Keratinocyte (primary cell): Measurements from ENCODE around the gene LARGE1. TPM values are rescaled to one million over a fixed set of nuclear protein-coding genes. Genes with fewer than 3 reads are reported as not detected.

Source experiments
- DNase-seq: peaks from one replicate; pipeline ENCODE4 v3.0.0-alpha.2; 2011; ENCODE audit warnings: low read depth, missing footprints, low spot score
- FAIRE-seq: peaks from 2 replicates; lab custom pipeline; 2011; peaks lifted over from hg19 to GRCh38; lab: Jason Lieb, UNC
- H2AFZ ChIP-seq: 2 replicates; pipeline ENCODE4 v1.6.0; 2012; ENCODE audit warnings: low read length, control low read depth, inconsistent platforms; ENCODE audit not compliant: control insufficient read depth
- H3K27ac ChIP-seq: 2 replicates; pipeline ENCODE4 v1.5.1; 2011; ENCODE audit warnings: low read length; ENCODE audit not compliant: control insufficient read depth, insufficient read depth
- H3K27me3 ChIP-seq: 3 replicates; pipeline ENCODE4 v1.6.0; 2011; ENCODE audit warnings: low read length; ENCODE audit not compliant: control insufficient read depth, insufficient read depth; ENCODE audit errors: extremely low read depth
- H3K36me3 ChIP-seq, 2 experiments: 2 replicates in 1 of 2; 3 replicates in 1 of 2; pipeline ENCODE4 v1.5.1; 2011; ENCODE audit warnings: low read length in 2 of 2, mild to moderate bottlenecking in 1 of 2; ENCODE audit not compliant: control insufficient read depth in 2 of 2, insufficient read depth in 2 of 2; ENCODE audit errors: extremely low read depth in 1 of 2
- H3K4me1 ChIP-seq: 3 replicates; pipeline ENCODE4 v1.5.1; 2011; ENCODE audit warnings: low read length; ENCODE audit not compliant: control insufficient read depth, insufficient read depth; ENCODE audit errors: extremely low read depth
- H3K4me2 ChIP-seq: 3 replicates; pipeline ENCODE4 v1.6.0; 2011; ENCODE audit warnings: low read depth, low read length; ENCODE audit not compliant: control insufficient read depth, insufficient read depth; ENCODE audit errors: extremely low read depth
- H3K4me3 ChIP-seq, 3 experiments: fragments of 200-600 bp in 1 of 3; sonication (generic) in 1 of 3; 2 replicates in 2 of 3; 3 replicates in 1 of 3; pipeline ENCODE4 v1.5.1; 2011 to 2016; ENCODE audit warnings: low read length in 3 of 3, mild to moderate bottlenecking in 3 of 3, control low read depth in 2 of 3, inconsistent platforms in 1 of 3, low read depth in 1 of 3, mixed read lengths in 1 of 3, mixed run types in 1 of 3, moderate library complexity in 1 of 3; ENCODE audit not compliant: control insufficient read depth in 2 of 3, insufficient read depth in 2 of 3; ENCODE audit errors: extremely low read depth in 1 of 3
- H3K79me2 ChIP-seq: 2 replicates; pipeline ENCODE4 v1.6.0; 2012; ENCODE audit warnings: low read length; ENCODE audit not compliant: control insufficient read depth, insufficient read depth
- H3K9ac ChIP-seq: 3 replicates; pipeline ENCODE4 v1.6.0; 2011; ENCODE audit warnings: low read length; ENCODE audit not compliant: control insufficient read depth, insufficient read depth; ENCODE audit errors: extremely low read depth
- H3K9me1 ChIP-seq: 3 replicates; pipeline ENCODE4 v1.6.0; 2011; ENCODE audit warnings: low read length; ENCODE audit not compliant: control insufficient read depth, insufficient read depth; ENCODE audit errors: extremely low read depth
- H3K9me3 ChIP-seq: 2 replicates; pipeline ENCODE4 v1.5.1; 2012; ENCODE audit warnings: low read depth, low read length; ENCODE audit not compliant: control insufficient read depth
- H4K20me1 ChIP-seq: 3 replicates; pipeline ENCODE4 v1.6.0; 2011; ENCODE audit warnings: low read length; ENCODE audit not compliant: control insufficient read depth, insufficient read depth; ENCODE audit errors: extremely low read depth
- EZH2 ChIP-seq: IDR thresholded peaks from one replicate; pipeline ENCODE4 v1.6.1; 2012; ENCODE audit warnings: inconsistent platforms, mild to moderate bottlenecking, low read length, moderate library complexity
- dilution Hi-C: fragments of 300-500 bp; cut with MboI; formaldehyde crosslinking; loops from one replicate; pipeline ENCODE4 v1.7.0; 2020; ENCODE audit warnings: low sequenced_read_pairs; ENCODE audit not compliant: extremely low pct_ligation_motif_present
- polyA plus RNA-seq, 5 experiments: library from polyadenylated mRNA; depleted of rRNA in 3 of 5; stranded (reverse) in 3 of 5; stranded (forward) in 1 of 5; unstranded in 1 of 5; fragments of >200 nt; gene quantifications; 1 replicate in 1 of 5; 2 replicates in 3 of 5; 3 replicates in 1 of 5; pipeline versions ENCODE4 v1.2.1 to v1.2.3, GENCODE V29; 2011 to 2012; ENCODE audit warnings: missing spikeins in 2 of 5, low read depth in 1 of 5, low replicate concordance in 1 of 5
- TF ChIP-seq, protein P1 (sequence below), 3 experiments: IDR thresholded peaks in 1 of 3; conservative IDR thresholded peaks in 1 of 3; optimal IDR thresholded peaks in 1 of 3; 2 replicates in 2 of 3; 3 replicates in 1 of 3; pipeline versions ENCODE3 to v1.5.1; 2011; ENCODE audit warnings: low read length in 3 of 3, mild to moderate bottlenecking in 3 of 3, moderate library complexity in 2 of 3, control low read depth in 1 of 3, inconsistent platforms in 1 of 3; ENCODE audit not compliant: insufficient read depth in 2 of 3; ENCODE audit errors: extremely low read depth in 1 of 3

The LARGE1 gene
- polyA plus RNA-seq, 1 donor (not counting 4 experiments of a cell fraction or from before 2014, with no cell fraction given) = 4.5 TPM

DNA sequence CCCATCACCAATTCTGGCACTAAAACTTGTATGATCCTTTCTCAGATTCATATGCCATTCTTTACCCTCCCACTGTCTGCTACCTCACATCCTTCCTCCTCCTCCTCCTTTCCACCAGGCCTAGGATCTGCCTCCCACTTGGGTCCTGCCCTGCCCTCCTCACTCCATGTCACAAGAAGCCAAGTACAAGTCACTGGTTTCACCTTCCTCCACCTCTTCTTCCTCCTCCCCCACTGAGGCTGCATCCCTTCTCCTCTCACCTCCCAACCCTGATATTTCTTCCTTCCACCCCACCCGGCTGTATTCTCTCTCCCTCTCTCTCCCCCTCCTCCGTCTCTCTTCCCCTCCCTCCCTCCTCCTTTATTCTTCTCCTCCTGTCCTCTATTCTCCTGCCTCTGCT, 46.6 kb downstream of the LARGE1 start:
- FAIRE-seq (no peak), DNase-seq (no peak)
- H3K79me2 ChIP-seq = peaks cover 2% of the 10 kb centered on the region
- dilution Hi-C loops = no loop called here
- H3K4me1 ChIP-seq = peaks cover 6% of the 10 kb centered on the region
- no peaks in the 10 kb centered on the region for H3K9me1 ChIP-seq
- no peaks in the 10 kb centered on the region for H3K27me3 ChIP-seq
- no peaks in the 10 kb centered on the region for H3K36me3 ChIP-seq
- H4K20me1 ChIP-seq = no peaks in the 10 kb centered on the region
- H3K9ac ChIP-seq = no peak overlapping the region
- H3K4me3 ChIP-seq = no peak overlapping the region
- H3K9me3 ChIP-seq = no peaks in the 10 kb centered on the region
- H2AFZ ChIP-seq = no peak overlapping the region
- H3K4me2 ChIP-seq = no peak overlapping the region
- no peak overlapping the region for H3K27ac ChIP-seq
- TF ChIP-seq EZH2 = no peak
- TF ChIP-seq, protein P1, sequence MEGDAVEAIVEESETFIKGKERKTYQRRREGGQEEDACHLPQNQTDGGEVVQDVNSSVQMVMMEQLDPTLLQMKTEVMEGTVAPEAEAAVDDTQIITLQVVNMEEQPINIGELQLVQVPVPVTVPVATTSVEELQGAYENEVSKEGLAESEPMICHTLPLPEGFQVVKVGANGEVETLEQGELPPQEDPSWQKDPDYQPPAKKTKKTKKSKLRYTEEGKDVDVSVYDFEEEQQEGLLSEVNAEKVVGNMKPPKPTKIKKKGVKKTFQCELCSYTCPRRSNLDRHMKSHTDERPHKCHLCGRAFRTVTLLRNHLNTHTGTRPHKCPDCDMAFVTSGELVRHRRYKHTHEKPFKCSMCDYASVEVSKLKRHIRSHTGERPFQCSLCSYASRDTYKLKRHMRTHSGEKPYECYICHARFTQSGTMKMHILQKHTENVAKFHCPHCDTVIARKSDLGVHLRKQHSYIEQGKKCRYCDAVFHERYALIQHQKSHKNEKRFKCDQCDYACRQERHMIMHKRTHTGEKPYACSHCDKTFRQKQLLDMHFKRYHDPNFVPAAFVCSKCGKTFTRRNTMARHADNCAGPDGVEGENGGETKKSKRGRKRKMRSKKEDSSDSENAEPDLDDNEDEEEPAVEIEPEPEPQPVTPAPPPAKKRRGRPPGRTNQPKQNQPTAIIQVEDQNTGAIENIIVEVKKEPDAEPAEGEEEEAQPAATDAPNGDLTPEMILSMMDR (optimal IDR thresholded peaks at IDR 0.05 in 1 of 3, IDR thresholded peaks at IDR 0.05 in 1 of 3, conservative IDR thresholded peaks at IDR 0.05 in 1 of 3; ENCODE audit: extremely low read depth in 1 of 3, insufficient read depth in 2 of 3, low read length in 3 of 3) = no peak

DNA sequence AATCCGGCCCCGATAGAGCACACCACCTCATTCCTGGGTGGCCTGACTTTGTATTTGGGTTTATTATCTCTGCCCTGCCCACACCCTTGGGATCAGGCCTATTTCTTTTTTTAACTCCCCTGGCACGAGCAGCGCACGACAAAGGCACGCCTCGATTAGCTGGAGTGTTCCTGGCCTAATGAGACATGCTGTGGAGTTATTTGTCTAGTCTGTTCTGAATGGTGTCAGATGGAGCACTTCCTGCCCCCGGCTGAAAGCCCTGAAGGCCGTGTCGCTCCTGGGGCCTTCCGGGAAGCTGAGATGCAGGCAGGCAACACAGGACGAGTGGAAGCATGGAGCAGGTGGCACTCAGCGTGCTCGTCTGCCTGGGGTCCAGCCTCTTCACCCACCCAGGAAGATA, 47.1 kb downstream of the LARGE1 start:
- H4K20me1 ChIP-seq = no peaks in the 10 kb centered on the region
- no peaks in the 10 kb centered on the region for H3K9me3 ChIP-seq
- H3K79me2 ChIP-seq = peaks cover 2% of the 10 kb centered on the region
- TF ChIP-seq, protein P1 (optimal IDR thresholded peaks at IDR 0.05 in 1 of 3, IDR thresholded peaks at IDR 0.05 in 1 of 3, conservative IDR thresholded peaks at IDR 0.05 in 1 of 3; ENCODE audit: extremely low read depth in 1 of 3, insufficient read depth in 2 of 3, low read length in 3 of 3) = no peak
- no peak for TF ChIP-seq EZH2
- peak; percentile 55 for FAIRE-seq
- H3K4me1 ChIP-seq = peaks cover 6% of the 10 kb centered on the region
- no peaks in the 10 kb centered on the region for H3K27me3 ChIP-seq
- no peak overlapping the region for H3K4me2 ChIP-seq
- dilution Hi-C loops = no loop called here
- no peaks in the 10 kb centered on the region for H3K36me3 ChIP-seq
- no peak overlapping the region for H3K4me3 ChIP-seq
- no peak for DNase-seq
- H3K27ac ChIP-seq = no peak overlapping the region
- peak overlapping the region; percentile 32 for H2AFZ ChIP-seq
- H3K9ac ChIP-seq = no peak overlapping the region
- no peaks in the 10 kb centered on the region for H3K9me1 ChIP-seq
